Putamen (tissue), 1 donor: ENCODE data around the gene ISG20L2.

Source experiments
- DNase-seq: peaks from one replicate; pipeline ENCODE4 v3.0.0-alpha.2; 2016; ENCODE audit warnings: low spot score

Gene ISG20L2

GRCh38 chr1:156706657-156707416 lies 21.7 kb downstream of the ISG20L2 start:
- DNase-seq, result no peak

- DNase-seq, result no peak
Measured at GRCh38 chr1:156705918-156706656, 22.5 kb downstream of the ISG20L2 start.

GRCh38 chr1:156705321-156705917 lies 23.1 kb downstream of the ISG20L2 start, which contains the start of gene CRABP2:
Gene CRABP2, minus strand, starts transcription at chr1:156705583. Its CDS starts 137 bp downstream, at chr1:156705446.
- DNase-seq, result no peak

- no peak for DNase-seq
Measured at GRCh38 chr1:156704930-156705320, 23.6 kb downstream of the ISG20L2 start.

GRCh38 chr1:156704166-156704711 lies 24.3 kb downstream of the ISG20L2 start:
- no peak for DNase-seq

- no peak for DNase-seq
Measured at GRCh38 chr1:156703741-156704140, 24.8 kb downstream of the ISG20L2 start.

- no peak for DNase-seq
Measured at GRCh38 chr1:156703336-156703735, 25.2 kb downstream of the ISG20L2 start.

- no peak for DNase-seq
Measured at GRCh38 chr1:156700736-156701531, 27.6 kb downstream of the ISG20L2 start.

- DNase-seq, result no peak
Measured at GRCh38 chr1:156698995-156699394, 29.6 kb downstream of the ISG20L2 start.

- no peak for DNase-seq
Measured at GRCh38 chr1:156697481-156697880, 31.1 kb downstream of the ISG20L2 start.

GRCh38 chr1:156696755-156697154 lies 31.8 kb downstream of the ISG20L2 start:
- DNase-seq, result no peak

- DNase-seq, result no peak
Measured at GRCh38 chr1:156694690-156694962, 33.9 kb downstream of the ISG20L2 start.

GRCh38 chr1:156693848-156694689 lies 34.5 kb downstream of the ISG20L2 start:
- DNase-seq, result no peak

- DNase-seq, result no peak
Measured at GRCh38 chr1:156692925-156693847, 35.4 kb downstream of the ISG20L2 start.

- no peak for DNase-seq
Measured at GRCh38 chr1:156692441-156692924, 36.1 kb downstream of the ISG20L2 start.

GRCh38 chr1:156691665-156692440 lies 36.7 kb downstream of the ISG20L2 start:
- DNase-seq, result no peak

- DNase-seq, result no peak
Measured at GRCh38 chr1:156691191-156691590, 37.4 kb downstream of the ISG20L2 start.

- DNase-seq, result no peak
Measured at GRCh38 chr1:156690675-156691036, 37.9 kb downstream of the ISG20L2 start.
